Gastrocnemius medialis (tissue), 4 donors: Measurements from ENCODE around the gene XRCC6. TPM values are rescaled to one million over a fixed set of nuclear protein-coding genes. Genes with fewer than 3 reads are reported as not detected.

Experiments used
- ATAC-seq, 2 donors: fragments of 150-250 bp; one replicate each; pipeline ENCODE4 v1.9.1; 2016
- DNase-seq, 2 donors: peaks; one replicate each; pipeline ENCODE4 v3.0.0-alpha.2; 2019
- H3K27ac ChIP-seq, 4 donors: fragments of 200-600 bp; sonication (generic); 1 replicate in 1 of 4; 2 replicates in 3 of 4; pipeline ENCODE4 v1.5.1; 2016 to 2018; ENCODE audit warnings: mild to moderate bottlenecking in 2 of 4, moderate library complexity in 1 of 4
- H3K27me3 ChIP-seq, 3 donors: fragments of 200-600 bp; sonication (generic) in 2 of 3; 1 replicate in 1 of 3; 2 replicates in 2 of 3; pipeline versions ENCODE4 v1.5.1 to v1.6.0; 2016 to 2019; ENCODE audit warnings: mild to moderate bottlenecking in 1 of 3, moderate library complexity in 1 of 3
- H3K36me3 ChIP-seq, 2 donors: fragments of 200-600 bp; sonication (generic) in 1 of 2; one replicate each; pipeline ENCODE4 v1.5.1; 2017 to 2018
- H3K4me1 ChIP-seq, 2 donors: fragments of 200-600 bp; sonication (generic) in 1 of 2; one replicate each; pipeline ENCODE4 v1.5.1; 2016 to 2017; ENCODE audit warnings: mild to moderate bottlenecking in 2 of 2
- H3K4me3 ChIP-seq, 4 donors: fragments of 200-600 bp; sonication (generic) in 3 of 4; 1 replicate in 1 of 4; 2 replicates in 3 of 4; pipeline ENCODE4 v1.5.1; 2016 to 2019; ENCODE audit warnings: mild to moderate bottlenecking in 2 of 4
- H3K9me3 ChIP-seq, 3 donors: fragments of 200-600 bp; sonication (generic) in 2 of 3; 1 replicate in 1 of 3; 2 replicates in 2 of 3; pipeline ENCODE4 v1.5.1; 2016 to 2019
- POLR2A ChIP-seq, 2 donors: fragments of 450-650 bp; IDR thresholded peaks; one replicate each; pipeline ENCODE4 v1.6.1; 2017; ENCODE audit warnings: antibody characterized with exemption in 2 of 2, mild to moderate bottlenecking in 2 of 2, moderate library complexity in 2 of 2
- in situ Hi-C, 4 donors: fragments of 200-750 bp; cut with MboI; loops; one replicate each; pipeline versions ENCODE4 v1.15.0 to v1.8.0; 2017; ENCODE audit warnings: low sequenced_read_pairs in 4 of 4
- intact Hi-C: fragments of 100-400 bp; cut with DNase I; formaldehyde crosslinking; loops from one replicate; pipeline ENCODE4 v1.15.1; 2023; ENCODE audit warnings: low total_unique reads
- total RNA-seq, 4 donors: library from RNA; depleted of rRNA; stranded (reverse); fragments of >200 nt; gene quantifications; one replicate each; pipeline versions ENCODE4 v1.1.0 to v1.2.3, GENCODE V29; 2016
- TF ChIP-seq, protein P1 (sequence below), 5 experiments: fragments of 450-650 bp in 3 of 5; fragments of 200-600 bp in 2 of 5; sonication (generic) in 2 of 5; IDR thresholded peaks in 4 of 5; conservative IDR thresholded peaks in 1 of 5; 1 replicate in 4 of 5; 2 replicates in 1 of 5; pipeline ENCODE4 v1.5.1; 2016 to 2019; ENCODE audit warnings: antibody characterized with exemption in 5 of 5, mild to moderate bottlenecking in 3 of 5, moderate library complexity in 3 of 5

The XRCC6 gene
- total RNA-seq, 4 donors from 2014 or later, result 220 to 285 (median 278) TPM

DNA sequence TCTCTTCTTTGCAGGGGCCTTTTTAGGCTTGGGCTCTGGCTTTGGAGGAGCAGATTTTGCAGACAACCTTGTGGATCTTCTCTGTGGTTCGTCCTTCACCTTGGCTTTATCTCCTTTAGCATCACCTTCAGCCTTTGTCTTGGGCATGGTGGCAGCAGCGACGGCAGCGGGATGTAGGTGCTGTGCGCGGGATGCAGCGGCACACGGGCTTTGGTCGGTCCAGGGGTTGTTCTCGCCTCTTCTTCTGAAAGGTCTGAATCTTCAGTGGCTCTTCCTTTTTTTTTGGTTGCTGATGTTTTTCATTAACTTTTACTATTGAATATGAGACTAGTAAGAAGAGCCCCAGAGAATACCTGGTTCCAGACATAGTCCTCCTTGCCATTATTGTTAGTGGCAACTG, 88.2 kb downstream of the XRCC6 start:
- no peaks in the 10 kb centered on the region for H3K9me3 ChIP-seq
- DNase-seq, result no peak
- H3K27ac ChIP-seq, result no peak overlapping the region
- no peak for ATAC-seq
- no peak overlapping the region for H3K4me3 ChIP-seq
- no peaks in the 10 kb centered on the region for H3K4me1 ChIP-seq
- no peaks in the 10 kb centered on the region for H3K27me3 ChIP-seq
- intact Hi-C loops (no loop called here), in situ Hi-C loops (no loop called here)
- TF ChIP-seq POLR2A (IDR thresholded peaks at IDR 0.05), result no peak
- TF ChIP-seq, protein P1, sequence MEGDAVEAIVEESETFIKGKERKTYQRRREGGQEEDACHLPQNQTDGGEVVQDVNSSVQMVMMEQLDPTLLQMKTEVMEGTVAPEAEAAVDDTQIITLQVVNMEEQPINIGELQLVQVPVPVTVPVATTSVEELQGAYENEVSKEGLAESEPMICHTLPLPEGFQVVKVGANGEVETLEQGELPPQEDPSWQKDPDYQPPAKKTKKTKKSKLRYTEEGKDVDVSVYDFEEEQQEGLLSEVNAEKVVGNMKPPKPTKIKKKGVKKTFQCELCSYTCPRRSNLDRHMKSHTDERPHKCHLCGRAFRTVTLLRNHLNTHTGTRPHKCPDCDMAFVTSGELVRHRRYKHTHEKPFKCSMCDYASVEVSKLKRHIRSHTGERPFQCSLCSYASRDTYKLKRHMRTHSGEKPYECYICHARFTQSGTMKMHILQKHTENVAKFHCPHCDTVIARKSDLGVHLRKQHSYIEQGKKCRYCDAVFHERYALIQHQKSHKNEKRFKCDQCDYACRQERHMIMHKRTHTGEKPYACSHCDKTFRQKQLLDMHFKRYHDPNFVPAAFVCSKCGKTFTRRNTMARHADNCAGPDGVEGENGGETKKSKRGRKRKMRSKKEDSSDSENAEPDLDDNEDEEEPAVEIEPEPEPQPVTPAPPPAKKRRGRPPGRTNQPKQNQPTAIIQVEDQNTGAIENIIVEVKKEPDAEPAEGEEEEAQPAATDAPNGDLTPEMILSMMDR (IDR thresholded peaks at IDR 0.05 in 4 of 5, conservative IDR thresholded peaks at IDR 0.05 in 1 of 5), result no peak
- no peaks in the 10 kb centered on the region for H3K36me3 ChIP-seq

DNA sequence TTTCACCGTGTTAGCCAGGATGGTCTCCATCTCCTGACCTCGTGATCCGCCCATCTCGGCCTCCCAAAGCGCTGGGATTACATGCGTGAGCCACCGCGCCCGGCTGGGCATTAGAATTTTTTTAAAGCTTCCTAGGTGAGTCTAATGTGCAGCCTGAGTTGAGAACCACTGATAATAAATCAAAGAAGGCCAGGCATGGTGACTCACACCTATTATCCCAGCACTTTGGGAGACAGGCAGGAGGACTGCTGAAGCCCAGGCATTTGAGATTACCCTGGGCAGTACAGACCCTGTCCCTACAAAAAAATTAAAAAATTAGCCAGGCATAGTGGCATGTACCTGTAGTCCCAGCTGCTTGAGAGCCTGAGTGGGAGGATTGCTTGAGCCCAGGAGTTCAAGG, 91.9 kb downstream of the XRCC6 start:
- DNase-seq, result no peak
- Histone ChIP-seq H3K4me1 (no peaks in the 10 kb centered on the region), H3K4me3 (no peak overlapping the region), H3K36me3 (no peaks in the 10 kb centered on the region), H3K27me3 (no peaks in the 10 kb centered on the region), H3K27ac (no peak overlapping the region), H3K9me3 (no peaks in the 10 kb centered on the region)
- intact Hi-C loops, result no loop called here
- in situ Hi-C loops, result no loop called here
- TF ChIP-seq POLR2A (IDR thresholded peaks at IDR 0.05), result no peak
- TF ChIP-seq, protein P1 (IDR thresholded peaks at IDR 0.05 in 4 of 5, conservative IDR thresholded peaks at IDR 0.05 in 1 of 5), result no peak
- ATAC-seq, result no peak

Other genes starting within 250 kb of the XRCC6 start
- gene TEF, start 239.4 kb upstream of the XRCC6 start, total RNA-seq, result 10 to 100 TPM; 15.6 to 39.8 (median 19.5) TPM
- gene TOB2, start 174.5 kb upstream of the XRCC6 start, total RNA-seq, result 10 to 100 TPM; 48.1 to 93.6 (median 65.7) TPM
- 10 to 100 TPM; 33.8 to 43.5 (median 38.9) TPM for gene PHF5A, start 152.6 kb upstream of the XRCC6 start, total RNA-seq
- gene ACO2, start 152.2 kb upstream of the XRCC6 start, total RNA-seq, result 100 to 1,000 TPM; 361 to 763 (median 473) TPM
- 10 to 100 TPM in 1 of 4 donors, 1 to 10 TPM in 3; 5.7 to 11.0 (median 6.9) TPM for gene POLR3H, start 76.8 kb upstream of the XRCC6 start, total RNA-seq
- gene CSDC2, start 60.3 kb upstream of the XRCC6 start, total RNA-seq, result 1 to 10 TPM in 1 of 4 donors, under 1 TPM in 3; 0.41 to 3.9 (median 0.89) TPM
- gene PMM1, start 31.5 kb upstream of the XRCC6 start, total RNA-seq, result 10 to 100 TPM; 11.6 to 23.3 (median 16.5) TPM
- gene DESI1, start 252 bp upstream of the XRCC6 start, total RNA-seq, result 10 to 100 TPM; 11.0 to 23.7 (median 20.5) TPM
- 100 to 1,000 TPM; 177 to 202 (median 185) TPM for gene SNU13, start 67.6 kb downstream of the XRCC6 start, total RNA-seq
- gene MEI1, start 78.2 kb downstream of the XRCC6 start, total RNA-seq, result under 1 TPM in 1 of 4 donors, not detected in 3; 0.29 TPM
- gene CCDC134, start 179.4 kb downstream of the XRCC6 start, total RNA-seq, result 1 to 10 TPM; 3.3 to 7.7 (median 6.0) TPM
- gene SREBF2, start 211.8 kb downstream of the XRCC6 start, total RNA-seq, result 10 to 100 TPM; 25.1 to 40.9 (median 36.1) TPM